A549 (cell line): ENCODE data around the gene MYO7A. TPM values are rescaled to one million over a fixed set of nuclear protein-coding genes. Genes with fewer than 3 reads are reported as not detected.

Experiments used
- ATAC-seq, 2 experiments: fragments of 200-7000 bp in 1 of 2; fragments of >200 bp in 1 of 2; cut with Nextera tagmentation in 1 of 2; cut with Tn5 transposase in 1 of 2; 3 replicates each; pipeline versions ENCODE4 v1.8.0 to v1.9.1; 2018 to 2020; ENCODE audit warnings: mild to moderate bottlenecking in 1 of 2, moderate library complexity in 1 of 2
- CTCF ChIA-PET: fragments of 300-600 bp; sonication (Branson Sonifier 250); formaldehyde crosslinking; extraction: SDS; loops from one replicate; lab custom pipeline; 2021; ENCODE audit warnings: antibody characterized with exemption, inconsistent platforms; lab: Yijun Ruan, JAX
- POLR2A ChIA-PET: fragments of 350-600 bp; formaldehyde crosslinking; extraction: SDS; loops from one replicate; lab custom pipeline; 2021; ENCODE audit warnings: antibody characterized with exemption, inconsistent platforms; lab: Yijun Ruan, JAX
- DNase-seq, 2 experiments: peaks; one replicate each; pipeline versions ENCODE4 v3.0.0 to v3.0.0-alpha.2; 2011 to 2016; ENCODE audit warnings: low read depth in 1 of 2, low spot score in 1 of 2
- FAIRE-seq: peaks from 2 replicates; lab custom pipeline; 2011; peaks lifted over from hg19 to GRCh38; lab: Jason Lieb, UNC
- H3K27ac ChIP-seq, 2 experiments: fragments of >200 bp; sonication (Bioruptor Twin); formaldehyde crosslinking; 3 replicates each; pipeline ENCODE4 v1.5.1; 2016 to 2017
- H3K4me1 ChIP-seq: fragments of >200 bp; sonication (Bioruptor Twin); formaldehyde crosslinking; 3 replicates; pipeline ENCODE4 v1.6.1; 2016
- H3K4me2 ChIP-seq: fragments of >200 bp; sonication (Bioruptor Twin); formaldehyde crosslinking; 3 replicates; pipeline ENCODE4 v1.6.1; 2016
- H3K4me3 ChIP-seq: fragments of >200 bp; sonication (Bioruptor Twin); formaldehyde crosslinking; 3 replicates; pipeline ENCODE4 v1.5.1; 2016
- H3K9me3 ChIP-seq: fragments of >200 bp; sonication (Bioruptor Twin); formaldehyde crosslinking; 3 replicates; pipeline ENCODE4 v1.6.1; 2016
- CBX2 ChIP-seq: fragments of 200-600 bp; sonication (generic); IDR thresholded peaks from 2 replicates; pipeline ENCODE4 v1.6.1; 2016; ENCODE audit warnings: low read depth, mild to moderate bottlenecking, borderline replicate concordance
- CEBPB ChIP-seq, 2 experiments: fragments of >200 bp in 1 of 2; sonication (Bioruptor Twin) in 1 of 2; formaldehyde crosslinking in 1 of 2; IDR thresholded peaks; 2 replicates each; pipeline ENCODE4 v1.6.1; 2012 to 2016
- ESRRA ChIP-seq: fragments of 150-350 bp; IDR thresholded peaks from 2 replicates; pipeline ENCODE4 v1.6.1; 2014; ENCODE audit warnings: mild to moderate bottlenecking, low read length, borderline replicate concordance
- FOSB ChIP-seq: fragments of 250-450 bp; sonication (Bioruptor Pico); IDR thresholded peaks from 2 replicates; pipeline ENCODE4 v1.5.0; 2020; ENCODE audit warnings: mild to moderate bottlenecking, moderate library complexity
- HOXA7 ChIP-seq: fragments of 250-450 bp; sonication (Bioruptor Pico); IDR thresholded peaks from 2 replicates; pipeline ENCODE4 v1.5.0; 2020; ENCODE audit warnings: mild to moderate bottlenecking, moderate library complexity
- HOXB5 ChIP-seq: fragments of 250-450 bp; sonication (Bioruptor Pico); IDR thresholded peaks from 2 replicates; pipeline ENCODE4 v1.5.0; 2020; ENCODE audit warnings: mild to moderate bottlenecking, moderate library complexity
- MAFK ChIP-seq: fragments of 450-650 bp; IDR thresholded peaks from 2 replicates; pipeline ENCODE4 v1.6.1; 2014; ENCODE audit not compliant: partially characterized antibody
- MAZ ChIP-seq: fragments of 150-350 bp; IDR thresholded peaks from 2 replicates; pipeline ENCODE4 v1.6.1; 2014; ENCODE audit warnings: antibody characterized with exemption, low read depth, low read length, borderline replicate concordance
- NFE2L2 ChIP-seq: fragments of 150-350 bp; conservative IDR thresholded peaks from 2 replicates; pipeline ENCODE4 v1.6.1; 2014; ENCODE audit warnings: low read length
- RAD21 ChIP-seq, 2 experiments: fragments of >200 bp in 1 of 2; sonication (Bioruptor Twin) in 1 of 2; formaldehyde crosslinking in 1 of 2; IDR thresholded peaks in 1 of 2; conservative IDR thresholded peaks in 1 of 2; 2 replicates in 1 of 2; 3 replicates in 1 of 2; pipeline ENCODE4 v1.6.1; 2012 to 2018; ENCODE audit warnings: inconsistent platforms in 1 of 2
- RCOR1 ChIP-seq: fragments of 150-350 bp; IDR thresholded peaks from 2 replicates; pipeline ENCODE4 v1.6.1; 2014; ENCODE audit warnings: antibody characterized with exemption, low read length, low read depth
- RFX5 ChIP-seq: fragments of 450-650 bp; IDR thresholded peaks from 2 replicates; pipeline ENCODE4 v1.7.1; 2014; ENCODE audit warnings: antibody characterized with exemption, mild to moderate bottlenecking, moderate library complexity
- SMC3 ChIP-seq: fragments of >200 bp; sonication (Bioruptor Twin); formaldehyde crosslinking; IDR thresholded peaks from 3 replicates; pipeline ENCODE4 v1.6.1; 2018; ENCODE audit warnings: inconsistent platforms
- ZNF302 ChIP-seq: fragments of 250-450 bp; sonication (Bioruptor Pico); IDR thresholded peaks from 2 replicates; pipeline ENCODE4 v1.9.0; 2021; ENCODE audit warnings: inconsistent platforms, mild to moderate bottlenecking, moderate library complexity
- WGBS: methylation state at CpG from one replicate; pipeline ENCODE4 v1.1.6; 2017; ENCODE audit errors: missing lambda C conversion rate; 5-methylcytosine and 5-hydroxymethylcytosine counted together
- polyA plus RNA-seq, 4 experiments: library from polyadenylated mRNA; depleted of rRNA in 3 of 4; stranded (reverse); fragments of >200 nt; fragmentation: RNase III in 1 of 4; extraction: RNeasy Plus Mini Kit Qiagen cat#74134 plus additional on column Dnase treatment in 1 of 4; gene quantifications; 2 replicates in 3 of 4; 3 replicates in 1 of 4; pipeline ENCODE4 v1.2.3, GENCODE V29; 2011 to 2017
- TF ChIP-seq, protein P1 (sequence below): fragments of >200 bp; sonication (Bioruptor Twin); formaldehyde crosslinking; IDR thresholded peaks from 2 replicates; pipeline ENCODE4 v1.6.1; 2016
- TF ChIP-seq, protein P2 (sequence below): fragments of >200 bp; sonication (Bioruptor Twin); formaldehyde crosslinking; IDR thresholded peaks from 3 replicates; pipeline ENCODE4 v1.5.1; 2016
- TF ChIP-seq, protein P3 (sequence below): fragments of 450-650 bp; IDR thresholded peaks from 2 replicates; pipeline ENCODE4 v1.6.1; 2014; ENCODE audit warnings: antibody characterized with exemption
- TF ChIP-seq, protein P4 (sequence below): IDR thresholded peaks from 2 replicates; pipeline ENCODE4 v1.6.1; 2012
- TF ChIP-seq, protein P5 (sequence below): fragments of 150-350 bp; IDR thresholded peaks from 2 replicates; pipeline ENCODE4 v1.6.1; 2014; ENCODE audit warnings: low read depth, mild to moderate bottlenecking, low read length

MYO7A gene
- polyA plus RNA-seq, 2 of the 4 experiments (the other 2 are of a cell fraction), result 1.7 to 2.1 TPM

DNA sequence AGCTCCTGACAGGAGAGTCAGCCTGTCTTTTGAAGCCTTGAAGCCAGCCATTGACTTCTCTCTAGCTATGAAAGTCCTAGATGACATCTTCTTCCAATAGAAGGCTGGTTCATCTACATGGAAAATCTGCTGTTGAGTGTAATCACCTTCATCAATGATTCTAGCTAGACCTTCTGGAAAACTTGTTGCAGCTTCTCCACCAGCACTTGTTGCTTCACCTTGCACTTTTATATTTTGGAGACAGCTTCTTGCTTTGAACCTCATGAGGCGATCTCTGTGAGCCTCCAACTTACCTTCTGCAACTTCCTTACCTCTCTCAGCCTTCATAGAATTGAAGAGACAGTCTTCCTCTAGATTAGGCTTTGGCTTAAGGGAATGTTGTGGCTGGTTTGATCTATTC lies 58.3 kb downstream of the MYO7A start (continued):
- no peak for TF ChIP-seq MAZ

DNA sequence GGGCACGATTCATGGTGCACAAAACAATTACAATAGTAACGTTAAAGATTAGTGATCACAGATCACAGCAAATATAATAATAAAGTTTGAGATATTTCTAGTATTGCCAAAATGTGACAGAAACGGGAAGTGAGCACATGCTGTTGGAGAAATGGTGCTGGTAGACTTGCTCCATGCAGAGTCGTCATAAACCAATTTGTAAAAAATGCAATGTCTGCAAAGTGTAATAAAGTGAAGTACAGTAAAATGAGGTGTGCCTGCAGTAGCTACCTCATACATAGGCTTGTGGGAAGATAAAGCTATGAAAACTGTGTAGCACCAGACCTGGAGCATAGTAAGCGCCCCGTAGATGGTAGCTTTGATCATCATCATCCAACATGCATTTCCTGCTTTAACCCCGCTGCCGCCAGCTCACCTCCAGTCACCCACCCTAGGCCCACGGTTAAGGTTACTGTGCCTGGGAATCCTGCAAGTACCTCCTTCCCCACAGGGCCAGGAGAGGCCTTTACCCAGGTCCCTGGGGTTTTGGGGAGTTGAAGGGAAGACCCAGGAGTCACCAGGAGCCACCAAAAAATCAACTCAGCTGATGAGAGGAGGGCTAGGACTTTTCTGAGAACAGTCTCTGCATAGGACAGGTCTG lies 59.2 kb downstream of the MYO7A start:
- Histone ChIP-seq H3K9me3 (no peaks in the 10 kb centered on the region), H3K4me1 (no peaks in the 10 kb centered on the region), H3K4me3 (no peak overlapping the region), H3K4me2 (no peak overlapping the region), H3K27ac (no peak overlapping the region)
- 79% methylated on average over 9 of the region's 9 CpGs for WGBS
- DNase-seq (no peak), ATAC-seq (no peak), FAIRE-seq (no peak)
- ChIA-PET POLR2A (no interaction called here), CTCF (interaction anchor here (0.7 to 10.8 kb wide), 36 partner anchors 8 to 452 kb away, joined by 3 to 161 read pairs (median 5); partner anchors contain the start of gene MYO7A)
- TF ChIP-seq RFX5 (no peak), MAFK (peak; percentile 41)

DNA sequence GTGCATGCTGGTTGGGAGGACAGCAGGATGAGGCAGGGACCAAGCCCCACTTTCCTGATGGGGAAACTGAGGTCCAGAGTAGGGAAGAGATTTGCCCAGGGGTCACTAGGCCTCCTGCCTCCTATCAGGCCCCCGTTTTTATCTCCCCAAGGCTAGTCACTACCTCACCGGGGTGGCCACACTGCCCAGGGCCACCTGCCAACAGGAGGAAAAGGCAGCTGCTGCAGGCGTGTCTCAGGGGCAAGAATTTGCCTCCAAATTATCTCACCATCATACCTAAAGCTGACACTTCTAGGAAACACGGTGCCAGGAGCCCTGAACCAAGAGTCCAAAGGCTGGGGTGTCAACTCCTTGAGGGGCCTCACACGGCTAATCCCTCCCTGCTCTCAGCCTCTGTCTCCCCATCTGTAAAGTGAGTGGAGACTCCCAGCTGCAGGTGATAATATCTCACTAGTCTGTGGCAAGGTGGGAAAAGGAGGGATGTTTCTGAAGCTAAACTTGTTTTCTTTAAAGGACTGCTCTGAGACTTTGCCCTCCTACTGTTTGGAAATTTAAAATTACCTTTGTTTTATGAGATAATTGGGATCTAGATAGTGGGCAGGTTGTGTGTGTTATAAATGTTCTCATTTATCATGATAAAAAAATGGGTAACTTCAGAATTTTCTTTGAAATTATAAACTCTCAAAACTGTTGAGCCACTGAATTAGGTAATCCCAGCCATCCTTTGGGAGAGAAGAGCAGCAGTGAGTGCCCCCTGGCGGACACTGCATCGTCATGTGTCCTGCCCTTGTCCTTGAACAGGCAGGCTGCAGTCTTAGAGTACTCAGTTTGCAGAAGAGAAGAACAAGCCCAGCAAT lies 60.0 kb downstream of the MYO7A start:
- Histone ChIP-seq H3K4me3 (no peak overlapping the region), H3K9me3 (no peaks in the 10 kb centered on the region), H3K4me2 (no peak overlapping the region), H3K27ac (no peak overlapping the region), H3K4me1 (no peaks in the 10 kb centered on the region)
- FAIRE-seq (peak; percentile 92), ATAC-seq (peak; percentile 36 to 64; a peak in 3 of 6 replicates), DNase-seq (peak; percentile 77 to 94)
- 23% methylated on average over 7 of the region's 7 CpGs for WGBS
- no peak for TF ChIP-seq RCOR1
- TF ChIP-seq ZNF302 (CRISPR knock-in tag), result no peak
- no peak for TF ChIP-seq MAFK
- TF ChIP-seq, protein P1, sequence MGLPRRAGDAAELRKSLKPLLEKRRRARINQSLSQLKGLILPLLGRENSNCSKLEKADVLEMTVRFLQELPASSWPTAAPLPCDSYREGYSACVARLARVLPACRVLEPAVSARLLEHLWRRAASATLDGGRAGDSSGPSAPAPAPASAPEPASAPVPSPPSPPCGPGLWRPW, result no peak
- no peak for TF ChIP-seq HOXA7
- TF ChIP-seq, protein P2, sequence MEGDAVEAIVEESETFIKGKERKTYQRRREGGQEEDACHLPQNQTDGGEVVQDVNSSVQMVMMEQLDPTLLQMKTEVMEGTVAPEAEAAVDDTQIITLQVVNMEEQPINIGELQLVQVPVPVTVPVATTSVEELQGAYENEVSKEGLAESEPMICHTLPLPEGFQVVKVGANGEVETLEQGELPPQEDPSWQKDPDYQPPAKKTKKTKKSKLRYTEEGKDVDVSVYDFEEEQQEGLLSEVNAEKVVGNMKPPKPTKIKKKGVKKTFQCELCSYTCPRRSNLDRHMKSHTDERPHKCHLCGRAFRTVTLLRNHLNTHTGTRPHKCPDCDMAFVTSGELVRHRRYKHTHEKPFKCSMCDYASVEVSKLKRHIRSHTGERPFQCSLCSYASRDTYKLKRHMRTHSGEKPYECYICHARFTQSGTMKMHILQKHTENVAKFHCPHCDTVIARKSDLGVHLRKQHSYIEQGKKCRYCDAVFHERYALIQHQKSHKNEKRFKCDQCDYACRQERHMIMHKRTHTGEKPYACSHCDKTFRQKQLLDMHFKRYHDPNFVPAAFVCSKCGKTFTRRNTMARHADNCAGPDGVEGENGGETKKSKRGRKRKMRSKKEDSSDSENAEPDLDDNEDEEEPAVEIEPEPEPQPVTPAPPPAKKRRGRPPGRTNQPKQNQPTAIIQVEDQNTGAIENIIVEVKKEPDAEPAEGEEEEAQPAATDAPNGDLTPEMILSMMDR, result peak; percentile 93
- TF ChIP-seq, protein P3, sequence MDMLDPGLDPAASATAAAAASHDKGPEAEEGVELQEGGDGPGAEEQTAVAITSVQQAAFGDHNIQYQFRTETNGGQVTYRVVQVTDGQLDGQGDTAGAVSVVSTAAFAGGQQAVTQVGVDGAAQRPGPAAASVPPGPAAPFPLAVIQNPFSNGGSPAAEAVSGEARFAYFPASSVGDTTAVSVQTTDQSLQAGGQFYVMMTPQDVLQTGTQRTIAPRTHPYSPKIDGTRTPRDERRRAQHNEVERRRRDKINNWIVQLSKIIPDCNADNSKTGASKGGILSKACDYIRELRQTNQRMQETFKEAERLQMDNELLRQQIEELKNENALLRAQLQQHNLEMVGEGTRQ, result no peak
- no peak for TF ChIP-seq HOXB5 (CRISPR knock-in tag)
- no peak for TF ChIP-seq ESRRA
- peak; percentile 89 for TF ChIP-seq SMC3
- no peak for TF ChIP-seq RFX5
- peak; percentile 78 for TF ChIP-seq RAD21 (conservative IDR thresholded peaks at IDR 0.05 in 1 of 2, IDR thresholded peaks at IDR 0.05 in 1 of 2)
- TF ChIP-seq NFE2L2, result no peak
- peak in 1 of 2 experiments; percentile 60; a peak in 1 of 4 replicates for TF ChIP-seq CEBPB (IDR thresholded peaks at IDR 0.05)
- no peak for TF ChIP-seq CBX2
- no peak for TF ChIP-seq FOSB (CRISPR knock-in tag)
- TF ChIP-seq, protein P4, sequence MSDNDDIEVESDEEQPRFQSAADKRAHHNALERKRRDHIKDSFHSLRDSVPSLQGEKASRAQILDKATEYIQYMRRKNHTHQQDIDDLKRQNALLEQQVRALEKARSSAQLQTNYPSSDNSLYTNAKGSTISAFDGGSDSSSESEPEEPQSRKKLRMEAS, result no peak
- TF ChIP-seq, protein P5, sequence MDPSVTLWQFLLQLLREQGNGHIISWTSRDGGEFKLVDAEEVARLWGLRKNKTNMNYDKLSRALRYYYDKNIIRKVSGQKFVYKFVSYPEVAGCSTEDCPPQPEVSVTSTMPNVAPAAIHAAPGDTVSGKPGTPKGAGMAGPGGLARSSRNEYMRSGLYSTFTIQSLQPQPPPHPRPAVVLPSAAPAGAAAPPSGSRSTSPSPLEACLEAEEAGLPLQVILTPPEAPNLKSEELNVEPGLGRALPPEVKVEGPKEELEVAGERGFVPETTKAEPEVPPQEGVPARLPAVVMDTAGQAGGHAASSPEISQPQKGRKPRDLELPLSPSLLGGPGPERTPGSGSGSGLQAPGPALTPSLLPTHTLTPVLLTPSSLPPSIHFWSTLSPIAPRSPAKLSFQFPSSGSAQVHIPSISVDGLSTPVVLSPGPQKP, result no peak
- CTCF ChIA-PET, result interaction anchor here (0.6 to 10.8 kb wide), 58 partner anchors 11 to 471 kb away, joined by 3 to 161 read pairs (median 4); partner anchors contain the start of gene MYO7A
- POLR2A ChIA-PET, result no interaction called here
